HG02973 (cell line): ENCODE results near the gene PPP5C.
"Not testable (repeated sequence)": the region's sequence is repeated elsewhere in the genome, so short reads cannot be mapped to it uniquely, and the experiment has no call there.

Experiments used
- ATAC-seq: cut with Tn5 transposase; IDR thresholded peaks from one replicate; pipeline ENCODE4 v1.9.1; 2021; ENCODE audit warnings: moderate library complexity; ENCODE audit not compliant: unreplicated experiment

PPP5C gene

DNA sequence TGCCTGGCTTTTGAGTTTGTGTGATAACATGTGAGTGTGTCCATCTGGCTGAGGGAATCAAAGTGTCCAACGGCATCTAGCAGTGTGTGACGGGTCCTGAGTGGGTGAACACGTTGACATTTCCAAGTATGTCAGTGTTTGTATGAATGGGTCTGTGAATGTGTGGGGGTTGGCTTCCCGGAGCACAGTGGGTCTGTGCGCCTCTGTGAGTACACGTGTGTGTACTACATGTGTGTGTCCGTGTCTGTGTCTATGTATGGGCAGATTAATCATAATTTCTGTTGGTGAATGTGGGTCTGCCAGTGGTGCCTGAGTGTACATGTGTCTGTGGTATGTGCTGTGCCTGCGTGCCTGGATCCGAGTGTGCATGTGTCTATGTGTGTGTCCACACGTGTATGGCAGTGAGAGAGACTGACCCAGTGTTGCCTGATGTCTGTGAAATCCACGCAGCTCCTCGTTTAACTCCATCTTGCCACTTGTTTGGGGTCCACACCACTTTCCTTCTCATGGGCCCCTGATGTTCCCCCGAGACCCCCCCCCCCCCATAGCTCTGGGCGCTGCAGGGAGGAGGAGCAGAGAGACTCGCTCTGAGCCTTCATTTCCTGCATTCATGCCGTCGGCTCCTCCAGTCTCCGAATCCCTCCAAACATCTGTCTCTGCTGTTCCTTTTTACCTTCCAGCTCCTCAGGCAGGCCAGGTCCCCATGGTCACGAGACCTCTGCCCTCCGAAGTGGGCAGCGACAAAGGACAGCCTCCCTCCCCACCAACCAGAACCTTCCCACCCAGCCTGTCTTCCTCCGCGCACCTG, 61.2 kb downstream of the PPP5C start:
- ATAC-seq = no peak

DNA sequence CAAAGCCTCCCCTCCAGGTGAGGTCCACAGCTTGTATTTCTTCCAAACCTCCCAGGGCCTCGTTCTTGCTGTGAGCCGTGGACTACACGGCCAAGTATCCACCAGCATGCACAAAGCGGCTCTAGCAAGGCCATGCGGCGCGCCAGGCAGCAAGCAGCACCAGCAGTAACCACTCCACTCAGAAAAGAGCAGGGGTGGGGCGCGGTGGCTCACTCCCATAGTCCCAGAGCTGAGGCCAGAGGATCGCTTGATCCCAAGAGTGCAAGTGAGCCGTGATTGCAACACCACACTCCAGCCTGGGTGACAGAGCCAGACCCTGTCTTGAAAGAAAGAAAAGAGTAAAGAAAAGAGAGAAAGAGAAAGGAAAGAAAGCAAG, 61.8 kb downstream of the PPP5C start:
- no peak for ATAC-seq

DNA sequence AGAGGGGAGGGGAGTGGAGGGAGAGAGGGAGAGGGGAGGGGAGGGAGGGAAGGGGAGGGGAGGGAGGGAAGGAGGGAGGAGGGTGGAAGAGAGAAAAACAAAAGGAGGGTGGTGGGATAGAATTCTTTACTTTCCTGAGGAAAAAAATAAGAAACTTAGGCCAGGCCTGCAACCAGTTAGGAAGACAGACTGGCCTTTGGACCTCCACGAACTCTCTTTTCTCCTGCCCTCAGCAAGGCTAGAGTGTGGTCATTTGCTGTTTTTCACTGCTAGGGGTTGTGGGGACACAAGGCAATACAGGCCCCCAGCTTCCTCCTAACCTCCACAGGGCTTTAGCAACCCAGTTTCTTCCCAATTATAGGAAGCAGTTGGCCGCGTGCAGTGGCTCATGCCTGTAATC, 62.3 kb downstream of the PPP5C start:
- ATAC-seq = no peak

DNA sequence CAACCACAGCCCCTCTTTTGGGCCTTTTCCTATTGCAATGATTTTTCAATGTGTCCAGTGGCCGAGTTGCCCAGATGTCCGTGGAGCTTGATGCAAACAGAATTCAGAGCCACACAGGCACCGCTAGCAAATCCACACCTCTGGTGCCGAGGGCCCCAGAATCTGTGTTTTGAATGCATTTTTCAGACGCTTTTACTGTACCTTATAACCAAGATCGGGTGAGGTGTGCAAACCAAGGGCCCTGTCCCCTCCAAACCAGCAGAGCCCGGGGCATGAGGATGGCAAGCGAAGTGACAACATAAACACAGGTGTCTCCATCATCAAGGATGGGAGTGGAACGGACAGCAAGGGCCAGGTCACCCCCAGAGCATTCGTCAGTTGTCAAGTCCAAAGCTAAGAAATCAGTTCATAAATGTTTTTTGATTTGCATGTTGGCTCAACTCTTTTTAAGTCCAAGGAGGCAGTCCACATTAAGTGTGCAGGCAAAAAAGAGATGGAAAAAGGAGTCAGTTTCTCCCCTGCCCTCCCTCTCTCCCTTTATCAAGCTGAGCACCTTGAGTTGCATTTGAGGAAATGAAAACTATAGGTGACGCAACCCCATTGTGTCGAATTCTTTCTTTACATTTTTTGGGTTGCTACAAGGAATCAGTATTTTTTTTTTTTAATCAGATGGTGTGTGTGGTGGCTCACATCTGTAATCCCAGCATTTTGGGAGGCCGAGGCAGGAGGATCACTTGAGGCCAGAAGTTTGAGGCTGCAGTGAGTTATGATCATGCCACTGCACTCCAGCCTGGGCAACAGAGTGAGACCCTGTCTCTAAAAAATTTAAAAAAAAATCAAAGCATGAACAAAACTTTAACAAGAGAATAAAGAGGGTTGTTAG, 63.6 kb downstream of the PPP5C start:
- no peak for ATAC-seq

DNA sequence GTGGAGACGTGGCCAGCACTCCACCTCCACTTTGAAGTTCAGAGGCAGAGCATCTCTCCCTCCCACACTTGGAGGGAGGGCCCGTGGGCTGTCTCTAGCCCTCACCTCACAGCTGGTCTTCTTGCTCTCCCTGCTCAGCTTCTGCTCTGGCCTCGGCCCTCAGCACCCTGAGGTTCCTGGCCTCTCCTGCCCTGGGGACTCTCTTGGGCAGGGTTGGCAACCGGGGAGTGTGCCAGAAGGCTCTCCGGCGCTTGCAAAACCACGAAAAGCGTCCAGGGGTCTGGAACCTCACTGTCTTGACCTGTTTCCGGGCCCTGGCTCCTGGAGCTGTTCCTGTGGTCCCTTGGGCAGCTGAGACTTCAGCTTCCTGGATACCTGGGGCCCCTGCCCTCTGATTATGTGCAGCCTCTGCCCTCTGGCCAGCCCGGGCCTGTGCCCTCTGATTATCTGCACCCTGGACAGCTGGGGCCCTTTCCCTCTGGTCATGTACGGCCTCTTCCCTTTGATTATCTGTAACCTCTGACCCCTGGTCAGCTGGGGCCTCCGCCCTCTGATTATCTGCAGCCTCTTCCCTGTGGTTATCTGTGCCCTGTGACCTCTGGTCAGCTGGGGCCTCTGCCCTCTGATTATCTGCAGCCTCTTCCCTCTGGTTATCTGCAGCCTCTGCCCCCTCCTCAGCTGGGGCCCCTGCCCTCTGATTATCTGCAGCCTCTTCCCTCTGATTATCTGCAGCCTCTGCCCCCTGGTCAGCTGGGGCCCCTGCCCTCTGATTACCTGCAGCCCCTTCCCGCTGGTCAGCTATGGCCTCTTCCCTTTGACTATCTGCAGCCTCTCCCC, 64.4 kb downstream of the PPP5C start:
- no peak for ATAC-seq

DNA sequence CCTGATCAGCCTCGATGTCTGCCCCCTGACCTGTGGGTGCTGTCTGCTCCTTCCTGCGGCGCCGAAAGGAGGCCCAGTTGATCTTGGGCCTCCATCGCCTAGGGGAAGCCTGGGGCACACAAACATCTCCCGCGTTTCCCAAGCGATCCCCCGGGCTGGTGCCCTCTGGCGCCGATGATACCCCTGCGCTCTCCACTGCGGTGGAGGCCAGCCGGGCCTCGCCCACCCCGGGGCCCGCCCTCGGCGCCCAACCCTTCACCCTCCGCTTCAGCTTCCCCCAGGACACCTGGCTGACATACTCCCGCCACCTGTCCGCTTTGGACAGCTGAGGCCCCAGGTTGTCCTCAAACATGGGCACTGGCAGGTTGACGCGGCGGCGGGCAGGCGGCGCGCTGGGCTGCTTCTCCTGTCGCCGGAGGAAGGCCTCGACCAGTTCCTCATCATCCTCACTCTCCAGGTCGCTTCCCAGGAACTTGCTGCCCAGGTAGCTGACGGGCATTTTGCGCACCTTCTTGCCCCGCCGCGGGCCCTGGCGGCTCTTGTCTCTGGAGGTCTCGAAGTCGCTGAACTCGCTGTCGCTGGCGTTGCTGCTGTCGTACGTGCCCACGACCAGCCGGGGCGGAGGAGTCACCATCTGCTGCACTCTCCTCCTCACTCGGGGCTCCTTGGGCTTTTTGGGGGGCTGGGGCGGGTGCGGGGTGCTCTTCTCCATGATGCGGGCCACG, 65.2 kb downstream of the PPP5C start:
- no peak for ATAC-seq

DNA sequence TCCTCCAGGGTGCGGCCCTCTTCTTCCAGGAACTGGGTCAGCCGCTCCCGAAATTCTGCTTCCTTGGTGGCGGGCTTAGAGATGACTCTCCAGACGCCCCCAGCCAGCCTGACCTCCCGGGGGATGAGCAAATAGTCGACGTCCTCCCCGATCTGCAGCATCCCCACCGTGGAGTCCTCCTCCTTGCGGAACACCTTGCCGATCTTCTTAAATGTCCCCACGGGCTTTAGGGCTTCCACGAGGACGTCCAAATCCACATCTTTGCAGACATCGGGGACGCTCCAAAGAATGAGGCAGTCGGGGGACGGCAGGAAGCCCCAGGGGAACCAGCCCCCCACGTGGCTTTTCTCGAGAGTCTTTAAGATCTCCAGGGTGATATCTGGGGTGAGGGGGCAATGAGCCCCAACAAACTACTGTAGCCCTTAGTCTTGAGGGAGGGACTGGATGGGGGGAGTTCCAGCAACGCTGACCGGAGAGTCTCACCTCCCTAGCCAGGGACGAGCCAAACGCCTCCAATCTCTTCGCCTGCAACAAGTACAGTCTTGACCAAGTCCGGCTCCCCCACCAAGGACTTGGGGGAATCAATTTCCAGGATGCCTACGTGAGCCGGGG, 65.9 kb downstream of the PPP5C start:
- no peak for ATAC-seq

DNA sequence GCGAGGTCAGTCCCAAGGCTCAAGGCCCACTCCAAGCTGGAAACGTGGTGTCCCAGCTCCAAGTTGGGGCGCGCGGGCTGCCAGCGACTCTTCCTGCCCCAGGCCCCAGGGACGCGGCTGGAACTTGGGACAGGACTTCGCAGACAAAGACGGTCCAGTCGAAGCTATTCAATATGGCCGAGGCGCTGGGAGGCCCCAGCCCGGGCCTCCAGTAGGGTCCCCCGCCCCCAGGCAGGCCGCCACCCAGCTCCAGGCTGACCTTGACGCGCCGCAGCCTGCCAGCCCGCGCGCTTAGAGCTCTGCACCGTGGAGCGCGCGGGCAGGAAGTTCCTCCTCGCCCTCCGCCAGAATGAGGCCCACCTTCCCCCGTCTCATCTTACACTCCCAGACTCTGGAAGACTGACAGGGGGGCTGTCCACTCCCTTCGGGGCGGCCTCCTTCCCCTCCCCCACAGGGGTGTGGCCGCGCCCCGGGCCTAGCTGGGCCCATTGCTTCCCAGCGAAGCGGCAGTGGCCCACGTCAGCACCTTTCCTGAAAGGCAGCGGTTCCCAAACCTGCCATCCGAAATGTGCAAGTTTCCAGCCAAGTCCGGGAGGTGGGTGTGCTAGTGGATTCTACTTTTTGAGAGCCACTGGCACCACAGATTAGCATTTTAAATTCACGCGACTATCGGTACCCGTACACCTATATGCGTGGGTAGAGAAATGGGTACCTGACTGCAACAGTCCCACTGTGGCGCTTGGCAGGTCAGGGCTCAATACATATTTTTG, 66.6 kb downstream of the PPP5C start, which contains the start of gene CCDC8:
Gene CCDC8, minus strand, starts transcription at position 303 of the 770 bp plus-strand sequence. CDS start 754 bp downstream, outside the sequence.
- ATAC-seq = no peak

DNA sequence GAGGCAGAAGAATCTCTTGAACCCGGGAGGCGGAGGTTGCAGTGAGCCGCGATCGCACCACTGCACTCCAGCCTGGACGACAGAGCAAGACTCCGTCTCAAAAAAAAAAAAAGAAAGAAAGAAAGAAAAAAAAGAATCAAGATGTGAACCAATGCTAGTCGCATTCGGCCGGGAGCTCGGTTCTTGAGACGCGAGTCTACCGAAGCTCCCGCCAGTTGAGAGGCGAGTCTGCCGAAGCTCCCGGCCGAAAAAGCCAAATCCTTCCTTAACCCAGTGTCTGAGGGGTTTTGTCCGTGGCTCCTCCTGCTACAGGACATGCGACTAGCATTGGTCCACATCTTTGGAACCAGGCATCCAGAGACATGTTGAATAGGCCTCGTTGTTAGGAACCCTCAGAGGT, 68.0 kb downstream of the PPP5C start:
- not testable (repeated sequence) for ATAC-seq

DNA sequence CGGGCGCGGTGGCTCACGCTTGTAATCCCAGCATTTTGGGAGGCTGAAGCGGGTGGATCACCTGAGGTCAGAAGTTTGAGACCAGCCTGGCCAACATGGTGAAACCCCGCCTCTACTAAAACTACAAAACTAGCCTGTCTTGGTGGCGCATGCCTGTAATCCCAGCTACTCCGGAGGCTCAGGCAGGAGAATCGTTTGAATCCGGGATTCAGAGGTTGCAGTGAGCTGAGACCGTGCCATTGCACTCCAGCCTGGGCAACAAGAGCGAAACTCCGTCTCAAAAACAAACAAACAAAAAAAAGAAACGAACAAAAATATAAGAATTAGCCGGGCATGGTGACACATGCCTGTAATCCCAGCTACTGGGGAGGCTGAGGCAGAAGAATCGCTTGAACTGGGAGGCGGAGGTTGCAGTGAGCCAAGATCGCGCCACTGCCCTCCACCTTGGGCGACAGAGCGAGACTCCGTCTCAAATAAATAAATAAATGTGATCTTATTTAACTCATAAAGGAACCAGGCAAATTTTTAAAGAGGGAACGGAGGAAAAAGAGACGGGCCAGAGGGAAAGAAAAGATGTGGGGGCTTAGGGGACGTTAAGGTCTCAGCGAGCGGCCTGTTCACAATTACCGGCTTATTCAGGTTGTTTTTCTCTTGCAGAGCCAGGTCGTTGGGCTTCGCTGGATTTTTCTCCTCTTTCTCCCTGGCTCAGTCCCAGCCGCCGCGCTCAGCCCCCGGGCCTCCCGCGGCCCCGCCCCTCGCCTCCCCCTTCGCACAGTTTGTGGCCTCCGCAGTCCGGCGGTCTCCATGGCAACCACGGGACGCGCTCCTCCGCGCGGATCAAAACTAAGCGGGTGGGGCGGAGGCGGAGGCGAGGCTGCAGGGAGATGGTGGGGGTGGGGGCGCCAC, 69.2 kb downstream of the PPP5C start:
- ATAC-seq = not testable (repeated sequence)

DNA sequence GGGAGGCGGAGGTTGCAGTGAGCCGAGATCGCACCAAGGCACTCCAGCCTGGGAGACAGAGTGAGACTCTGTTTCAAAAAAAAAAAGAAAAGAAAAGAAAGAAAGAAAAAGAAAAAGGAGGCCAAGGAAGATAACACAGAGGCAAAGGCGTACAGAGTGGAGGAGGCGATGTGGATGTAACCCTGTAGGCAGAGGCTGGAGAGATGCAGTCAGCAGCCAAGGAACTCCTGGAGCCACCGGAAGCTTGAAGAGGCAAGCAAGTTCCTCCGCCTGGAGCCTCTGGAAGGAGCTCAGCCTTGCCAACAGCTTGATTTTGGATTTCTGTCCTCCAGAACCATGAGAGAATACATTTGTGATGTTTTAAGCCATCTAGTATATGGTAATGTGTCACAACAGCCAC, 73.2 kb downstream of the PPP5C start:
- no peak for ATAC-seq

DNA sequence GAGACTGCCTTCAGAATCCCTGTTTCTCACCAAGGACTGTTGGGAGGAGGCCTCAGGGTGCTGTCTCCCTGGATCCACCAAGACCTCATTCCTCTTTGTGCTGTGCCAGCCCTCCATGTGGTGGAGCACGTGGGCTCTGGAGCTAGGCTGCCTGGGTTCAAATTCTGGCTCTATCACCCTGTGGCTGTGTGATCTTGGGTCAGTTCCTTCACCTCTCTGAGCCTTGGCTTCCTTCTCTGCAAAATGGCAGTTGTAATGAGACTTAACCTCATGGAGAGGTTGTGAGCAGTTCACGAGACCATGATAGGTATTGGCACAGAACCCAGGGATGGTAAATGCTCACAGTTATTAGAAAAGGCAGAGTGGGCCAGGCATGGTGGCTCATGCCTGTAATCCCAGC, 75.5 kb downstream of the PPP5C start:
- no peak for ATAC-seq

DNA sequence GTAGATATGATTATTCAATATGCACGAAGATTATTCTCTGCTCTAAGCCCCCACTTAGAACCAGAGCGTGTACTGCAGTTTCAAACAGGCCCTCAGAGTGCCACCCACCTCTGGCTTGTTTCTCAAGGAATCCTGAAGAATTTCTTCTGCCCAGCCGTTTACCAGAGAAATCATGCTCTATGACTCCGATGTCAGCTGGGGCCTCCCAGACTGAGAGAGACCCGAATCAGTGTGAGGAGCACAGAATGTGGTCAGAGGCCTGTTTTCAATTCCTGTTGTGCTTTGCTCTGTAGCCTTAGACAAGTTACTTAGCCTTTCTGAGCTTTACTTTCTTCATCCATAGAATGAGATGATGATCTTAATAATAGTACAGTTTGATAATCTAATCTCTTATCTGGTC, 76.3 kb downstream of the PPP5C start:
- no peak for ATAC-seq

DNA sequence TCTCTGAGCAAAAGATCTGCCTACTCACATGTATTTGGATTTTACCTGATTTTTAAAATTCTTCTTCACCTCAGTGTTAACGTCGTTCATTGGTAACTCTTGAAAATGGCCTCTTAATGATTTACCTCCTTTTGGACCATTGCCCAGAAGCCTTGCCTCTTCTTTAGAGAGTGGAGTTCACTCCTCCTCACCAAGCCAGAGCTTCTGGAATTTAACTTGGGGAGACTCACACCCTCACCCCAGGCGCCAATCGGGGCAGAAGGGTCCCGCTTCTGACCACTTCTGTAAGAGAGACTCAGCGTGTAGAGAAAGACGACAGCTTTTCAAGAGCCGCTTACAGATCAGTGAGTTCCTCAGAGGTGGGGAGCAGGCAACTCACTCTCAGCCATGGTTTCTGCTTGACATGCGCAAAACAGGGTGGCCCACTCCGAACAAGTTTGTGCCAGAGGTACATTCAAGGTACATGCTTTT, 79.2 kb downstream of the PPP5C start:
- ATAC-seq = no peak

DNA sequence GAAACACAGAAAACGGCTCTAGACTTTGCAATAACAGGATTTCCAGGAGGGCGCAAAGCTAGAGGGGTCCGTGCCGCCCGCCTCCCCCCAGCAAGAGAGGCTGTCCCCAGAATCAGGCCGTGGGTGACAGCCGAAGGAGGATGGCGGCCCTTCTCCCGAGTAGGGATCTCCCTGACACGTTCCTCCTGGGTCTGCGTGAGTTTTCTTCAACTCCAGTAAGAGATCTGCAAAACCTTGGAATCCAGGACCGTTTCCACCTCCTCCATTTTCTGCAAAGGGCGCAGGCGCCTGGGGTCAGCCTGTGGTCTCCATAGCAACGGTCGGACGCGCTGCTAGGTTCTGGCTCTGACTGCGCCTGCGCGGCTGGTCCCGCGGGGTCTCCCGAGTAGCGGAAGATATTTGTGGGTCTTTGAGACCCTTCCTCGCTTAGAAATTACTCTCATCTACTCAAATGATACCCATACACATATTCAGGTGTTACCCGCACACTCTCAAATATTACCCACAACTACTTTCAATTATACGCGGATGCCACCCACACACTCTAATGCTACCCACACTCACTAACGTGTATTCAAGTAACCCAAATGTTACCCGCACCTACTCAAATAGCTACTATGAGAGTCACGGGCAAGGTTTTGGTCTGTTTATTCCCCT, 79.7 kb downstream of the PPP5C start:
- ATAC-seq = no peak

DNA sequence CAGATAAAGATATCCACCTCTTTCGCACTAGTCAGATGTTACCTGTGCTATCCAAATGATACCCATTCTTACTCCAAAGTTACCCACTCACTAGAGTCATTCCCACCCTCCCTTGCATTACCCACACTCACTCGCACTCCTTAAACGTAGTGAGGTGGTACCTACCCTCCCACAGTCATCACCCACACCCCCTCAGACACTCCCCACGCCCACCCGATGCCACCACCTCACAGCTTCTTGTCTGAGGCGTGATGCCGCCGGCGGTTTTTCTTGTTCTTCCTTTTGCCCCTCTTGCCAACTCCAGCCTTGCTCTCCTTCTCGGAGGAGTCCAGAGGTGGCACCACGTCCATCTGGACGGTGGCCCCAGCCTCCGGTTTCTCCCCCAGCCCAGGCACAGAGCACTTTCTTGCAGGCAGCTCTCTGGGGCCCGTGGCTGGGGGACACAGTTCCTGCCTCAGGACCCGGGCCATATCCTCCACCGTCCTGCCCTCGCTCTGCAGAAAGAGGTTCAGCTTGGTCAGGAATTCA, 80.7 kb downstream of the PPP5C start:
- no peak for ATAC-seq
